ENCODE measurements around the gene PTPRN. TPM values are rescaled to one million over a fixed set of nuclear protein-coding genes. Genes with fewer than 3 reads are reported as not detected.

Gene PTPRN
- total and polyA plus RNA-seq, 10 of the 15 experiments (the other 5 are each of a cell fraction or from before 2014, with no cell fraction given): 0.28 to 0.69 TPM; not detected in 8

- no peaks in the 10 kb centered on the region; the same call in 1 of the 2 replicates for H3K4me1 ChIP-seq (ENCODE audit: control insufficient read depth, insufficient read depth, low read length)
- no peak overlapping the region for H2AFZ ChIP-seq (ENCODE audit: control insufficient read depth, low read depth, low read length)
- RAD21 ChIA-PET (ENCODE audit: unreplicated experiment): no interaction called here
- H3K79me2 ChIP-seq (ENCODE audit: control insufficient read depth, insufficient read depth, low read length): no peaks in the 10 kb centered on the region
- FAIRE-seq (no peak), ATAC-seq (no peak; the same call in 2 of the 3 replicates), DNase-seq (ENCODE audit: low read depth, low spot score) (no peak)
- H3K9me3 ChIP-seq (replicated peaks; ENCODE audit: control insufficient read depth, insufficient read depth, low read length): no peaks in the 10 kb centered on the region
- H3K4me3 ChIP-seq: no peak overlapping the region
- no peak overlapping the region for H3K27ac ChIP-seq (ENCODE audit: control insufficient read depth, insufficient read depth)
- BruUV-seq (replicated peaks): no TSS peak
- in situ Hi-C loops (cut with MboI) (no loop called here), intact Hi-C loops (cut with micrococcal nuclease; ENCODE audit: unreplicated experiment) (no loop called here)
- POLR2A ChIA-PET: interaction anchor here (1.7 kb wide), 1 partner anchor 36 kb away, joined by 7 read pairs; no protein-coding TSS in a partner anchor
- no peak overlapping the region for H3K4me2 ChIP-seq (ENCODE audit: control insufficient read depth, insufficient read depth)
- H3K36me3 ChIP-seq (ENCODE audit: control insufficient read depth in 2 of 2, insufficient read depth in 2 of 2, low read length in 1 of 2): no peaks in the 10 kb centered on the region; a peak in 1 of 4 replicates
- no peaks in the 10 kb centered on the region for H4K20me1 ChIP-seq (ENCODE audit: control insufficient read depth, insufficient read depth)
- H3K9ac ChIP-seq (ENCODE audit: control insufficient read depth, insufficient read depth, low read length): no peak overlapping the region
- CTCF ChIA-PET: interaction anchor here (1.1 to 2.1 kb wide), 3 partner anchors 9 to 127 kb away, joined by 3 to 18 read pairs (median 10); no protein-coding TSS in a partner anchor
- TF ChIP-seq ZSCAN29 (IDR thresholded peaks at IDR 0.05) (no peak), PKNOX1 (IDR thresholded peaks at IDR 0.05) (no peak), FOXM1 (IDR thresholded peaks at IDR 0.05; ENCODE audit: low read depth, low read length) (no peak), WRNIP1 (IDR thresholded peaks at IDR 0.05; ENCODE audit: borderline replicate concordance, low read depth, low read length) (no peak), FOS (IDR thresholded peaks at IDR 0.05; ENCODE audit: borderline replicate concordance, extremely low read depth, insufficient read length) (no peak), SMAD1 (IDR thresholded peaks at IDR 0.05; ENCODE audit: low read depth, partially characterized antibody) (no peak), DPF2 (IDR thresholded peaks at IDR 0.05) (no peak), PRDM15 (CRISPR knock-in tag; IDR thresholded peaks at IDR 0.05) (no peak), FOXK2 (IDR thresholded peaks at IDR 0.05) (no peak), NFIC (IDR thresholded peaks at IDR 0.05; ENCODE audit: low read depth, low read length) (no peak)
- no peaks in the 10 kb centered on the region; a peak in 1 of 4 replicates for H3K27me3 ChIP-seq (replicated peaks in 1 of 2; ENCODE audit: control insufficient read depth in 2 of 2, insufficient read depth in 2 of 2, low read length in 1 of 2)
- SMC1A ChIA-PET (ENCODE audit: uncharacterized antibody, unreplicated experiment): interaction anchor here (1.2 kb wide), 1 partner anchor 9 kb away, joined by 4 read pairs; no protein-coding TSS in a partner anchor
- WGBS (ENCODE audit: insufficient coverage, insufficient replicate concordance, low lambda C conversion rate, missing lambda C conversion rate): 81% methylated on average over 13 of the region's 17 CpGs
Measured at GRCh38 chr2:219285894-219286425, 23.2 kb downstream of the PTPRN start.

Measured in GM12878 (cell line).